Body of pancreas (tissue), 4 donors: ENCODE data around the gene PER3.

Source experiments
- CTCF ChIP-seq, 7 experiments: fragments of 450-650 bp in 4 of 7; fragments of 200-600 bp in 3 of 7; sonication (generic) in 3 of 7; IDR thresholded peaks; one replicate each; pipeline ENCODE4 v1.5.1; 2016 to 2019; ENCODE audit warnings: antibody characterized with exemption in 7 of 7
- POLR2A ChIP-seq, 3 donors: fragments of 450-650 bp; IDR thresholded peaks; one replicate each; pipeline ENCODE4 v1.6.1; 2016; ENCODE audit warnings: antibody characterized with exemption in 3 of 3, mild to moderate bottlenecking in 2 of 3

GRCh38 chr1:7783826-7784491 is at the start of gene PER3:
- no peak for TF ChIP-seq CTCF (IDR thresholded peaks at IDR 0.05)
- TF ChIP-seq POLR2A (IDR thresholded peaks at IDR 0.05) = no peak
